HEK293 (cell line): Measurements from ENCODE around the gene KLC1.

ENCODE experiments used
- CTCF ChIA-PET: fragments of 350-600 bp; formaldehyde crosslinking; extraction: SDS; loops from one replicate; lab custom pipeline; 2021; ENCODE audit warnings: antibody characterized with exemption; lab: Yijun Ruan, JAX
- POLR2A ChIA-PET: fragments of 300-600 bp; formaldehyde crosslinking; extraction: SDS; loops from one replicate; lab custom pipeline; 2020; ENCODE audit warnings: antibody characterized with exemption, inconsistent platforms; lab: Yijun Ruan, JAX
- H3K27ac ChIP-seq: fragments of 200-500 bp; sonication (Bioruptor generic); 2 replicates; pipeline ENCODE4 v1.5.1; 2014; ENCODE audit warnings: low read depth, low read length, control low read depth, inconsistent platforms; ENCODE audit errors: extremely low read depth
- H3K36me3 ChIP-seq, 2 experiments: fragments of 200-500 bp in 1 of 2; sonication (Bioruptor generic) in 1 of 2; 1 replicate in 1 of 2; 2 replicates in 1 of 2; pipeline ENCODE4 v1.5.1; 2014 to 2017; ENCODE audit warnings: inconsistent platforms in 2 of 2, low read length in 2 of 2; ENCODE audit not compliant: control insufficient read depth in 2 of 2, insufficient read depth in 1 of 2
- H3K4me1 ChIP-seq: fragments of 200-500 bp; sonication (Bioruptor generic); 2 replicates; pipeline ENCODE4 v1.5.1; 2014; ENCODE audit warnings: mild to moderate bottlenecking, low read length, inconsistent platforms; ENCODE audit not compliant: control insufficient read depth, insufficient read depth
- H3K4me3 ChIP-seq: 2 replicates; pipeline ENCODE4 v1.5.1; 2011; ENCODE audit warnings: low read depth, mild to moderate bottlenecking, control low read depth, low read length, moderate library complexity
- H3K9me3 ChIP-seq: fragments of 200-500 bp; sonication (Bioruptor generic); 2 replicates; pipeline ENCODE4 v1.5.1; 2014; ENCODE audit warnings: low read depth, low read length, inconsistent platforms; ENCODE audit not compliant: control insufficient read depth, insufficient read depth
- IKZF3 ChIP-seq: fragments of 450-650 bp; IDR thresholded peaks from 2 replicates; pipeline ENCODE4 v1.5.0; 2018; ENCODE audit warnings: missing biosample characterization, mild to moderate bottlenecking, missing genetic modification characterization, moderate library complexity
- KLF1 ChIP-seq: fragments of 450-650 bp; formaldehyde crosslinking; IDR thresholded peaks from 2 replicates; pipeline ENCODE4 v1.5.1; 2016; ENCODE audit warnings: missing biosample characterization, missing genetic modification characterization
- MEIS1 ChIP-seq: sonication (generic); formaldehyde crosslinking; IDR thresholded peaks from 2 replicates; pipeline ENCODE4 v1.8.1; 2022; ENCODE audit warnings: missing genetic modification reagents, mild to moderate bottlenecking, borderline replicate concordance
- MYNN ChIP-seq: fragments of 450-650 bp; formaldehyde crosslinking; IDR thresholded peaks from 2 replicates; pipeline ENCODE4 v1.5.1; 2016; ENCODE audit warnings: missing biosample characterization, missing genetic modification characterization, borderline replicate concordance
- PRDM1 ChIP-seq: fragments of 450-650 bp; formaldehyde crosslinking; IDR thresholded peaks from 2 replicates; pipeline ENCODE4; 2016; ENCODE audit warnings: missing biosample characterization, missing genetic modification characterization
- SCRT1 ChIP-seq: fragments of 450-650 bp; formaldehyde crosslinking; IDR thresholded peaks from 2 replicates; pipeline ENCODE4 v1.5.1; 2016; ENCODE audit warnings: missing biosample characterization, missing genetic modification characterization, borderline replicate concordance
- ZFP3 ChIP-seq: fragments of 450-650 bp; formaldehyde crosslinking; IDR thresholded peaks from 2 replicates; pipeline ENCODE4 v1.5.1; 2016; ENCODE audit warnings: low read depth, missing biosample characterization, missing genetic modification characterization
- ZNF146 ChIP-seq: fragments of 450-650 bp; formaldehyde crosslinking; IDR thresholded peaks from 2 replicates; pipeline ENCODE4 v1.5.1; 2016; ENCODE audit warnings: missing biosample characterization, missing genetic modification characterization
- ZNF157 ChIP-seq: fragments of 450-650 bp; formaldehyde crosslinking; IDR thresholded peaks from 2 replicates; pipeline ENCODE4 v1.5.1; 2016; ENCODE audit warnings: missing biosample characterization, missing genetic modification characterization
- ZNF214 ChIP-seq: fragments of 450-650 bp; formaldehyde crosslinking; IDR thresholded peaks from 2 replicates; pipeline ENCODE4 v1.5.1; 2017; ENCODE audit warnings: missing biosample characterization, mild to moderate bottlenecking, missing genetic modification characterization, borderline replicate concordance
- ZNF311 ChIP-seq: fragments of 450-650 bp; formaldehyde crosslinking; IDR thresholded peaks from 2 replicates; pipeline ENCODE4 v1.5.1; 2017; ENCODE audit warnings: missing biosample characterization, missing genetic modification characterization, borderline replicate concordance
- ZNF555 ChIP-seq: fragments of 450-650 bp; formaldehyde crosslinking; conservative IDR thresholded peaks from 2 replicates; pipeline ENCODE4 v1.5.1; 2017; ENCODE audit warnings: missing biosample characterization, mild to moderate bottlenecking, missing genetic modification characterization, inconsistent platforms
- ZNF626 ChIP-seq: fragments of 450-650 bp; sonication (Bioruptor Pico); formaldehyde crosslinking; IDR thresholded peaks from 2 replicates; pipeline ENCODE4 v1.5.1; 2018; ENCODE audit warnings: missing biosample characterization, missing genetic modification characterization, inconsistent platforms
- ZNF654 ChIP-seq: fragments of 450-650 bp; formaldehyde crosslinking; IDR thresholded peaks from 2 replicates; pipeline ENCODE4 v1.5.1; 2016; ENCODE audit warnings: low read depth, missing biosample characterization, missing genetic modification characterization
- ZNF664 ChIP-seq: fragments of 450-650 bp; formaldehyde crosslinking; IDR thresholded peaks from 2 replicates; pipeline ENCODE4 v1.5.1; 2016; ENCODE audit warnings: missing biosample characterization, missing genetic modification characterization
- ZNF677 ChIP-seq: fragments of 450-650 bp; IDR thresholded peaks from 2 replicates; pipeline ENCODE4 v1.5.0; 2018; ENCODE audit warnings: missing biosample characterization, mild to moderate bottlenecking, missing genetic modification characterization, moderate library complexity
- TF ChIP-seq, protein P1 (sequence below): fragments of 450-650 bp; formaldehyde crosslinking; IDR thresholded peaks from 2 replicates; pipeline ENCODE4 v1.5.1; 2016; ENCODE audit warnings: missing biosample characterization, missing genetic modification characterization
- TF ChIP-seq, protein P2 (sequence below): fragments of 450-650 bp; formaldehyde crosslinking; IDR thresholded peaks from 2 replicates; pipeline ENCODE4 v1.5.1; 2016; ENCODE audit warnings: missing biosample characterization, missing genetic modification characterization
- TF ChIP-seq, protein P3 (sequence below): fragments of 450-650 bp; formaldehyde crosslinking; optimal IDR thresholded peaks from 2 replicates; pipeline ENCODE3; 2016; ENCODE audit warnings: missing biosample characterization, mild to moderate bottlenecking, missing genetic modification characterization
- TF ChIP-seq, protein P4 (sequence below): fragments of 450-650 bp; formaldehyde crosslinking; IDR thresholded peaks from 2 replicates; pipeline ENCODE4 v1.5.1; 2016; ENCODE audit warnings: missing biosample characterization, missing genetic modification characterization
- TF ChIP-seq, protein P5 (sequence below): fragments of 450-650 bp; formaldehyde crosslinking; IDR thresholded peaks from 2 replicates; pipeline ENCODE4 v1.5.1; 2016; ENCODE audit warnings: missing biosample characterization, missing genetic modification characterization

The KLC1 gene

DNA sequence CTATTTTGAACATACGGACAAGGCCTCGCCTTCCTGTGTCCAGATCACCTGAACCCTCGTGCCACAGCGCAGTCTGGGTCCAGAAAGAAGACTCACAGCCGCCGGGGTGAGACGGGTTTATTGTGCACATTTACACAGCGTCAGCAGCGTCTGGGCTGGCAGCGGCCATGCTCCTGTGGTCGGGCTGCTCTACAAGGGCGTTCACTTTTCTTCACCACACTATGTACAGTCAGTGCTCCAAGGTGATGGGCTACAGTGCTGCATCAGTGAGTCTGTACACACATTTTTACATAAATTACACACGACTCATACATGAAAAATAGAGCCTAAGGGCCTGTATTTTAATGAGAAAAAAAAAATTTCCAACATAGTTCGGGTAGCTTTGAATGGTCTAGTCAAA, 104.6 kb downstream of the KLC1 start:
- H3K36me3 ChIP-seq, result peaks cover 0 to 90% of the 10 kb centered on the region in 2 experiments; a peak in 2 of 3 replicates
- H3K4me1 ChIP-seq, result no peaks in the 10 kb centered on the region
- no peak overlapping the region for H3K4me3 ChIP-seq
- H3K27ac ChIP-seq, result no peak overlapping the region
- TF ChIP-seq, protein P1, sequence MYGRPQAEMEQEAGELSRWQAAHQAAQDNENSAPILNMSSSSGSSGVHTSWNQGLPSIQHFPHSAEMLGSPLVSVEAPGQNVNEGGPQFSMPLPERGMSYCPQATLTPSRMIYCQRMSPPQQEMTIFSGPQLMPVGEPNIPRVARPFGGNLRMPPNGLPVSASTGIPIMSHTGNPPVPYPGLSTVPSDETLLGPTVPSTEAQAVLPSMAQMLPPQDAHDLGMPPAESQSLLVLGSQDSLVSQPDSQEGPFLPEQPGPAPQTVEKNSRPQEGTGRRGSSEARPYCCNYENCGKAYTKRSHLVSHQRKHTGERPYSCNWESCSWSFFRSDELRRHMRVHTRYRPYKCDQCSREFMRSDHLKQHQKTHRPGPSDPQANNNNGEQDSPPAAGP (tag by site-specific recombination), result no peak
- TF ChIP-seq ZNF664 (tag by site-specific recombination), result no peak
- POLR2A ChIA-PET, result no interaction called here
- CTCF ChIA-PET, result no interaction called here
- H3K9me3 ChIP-seq, result no peaks in the 10 kb centered on the region

DNA sequence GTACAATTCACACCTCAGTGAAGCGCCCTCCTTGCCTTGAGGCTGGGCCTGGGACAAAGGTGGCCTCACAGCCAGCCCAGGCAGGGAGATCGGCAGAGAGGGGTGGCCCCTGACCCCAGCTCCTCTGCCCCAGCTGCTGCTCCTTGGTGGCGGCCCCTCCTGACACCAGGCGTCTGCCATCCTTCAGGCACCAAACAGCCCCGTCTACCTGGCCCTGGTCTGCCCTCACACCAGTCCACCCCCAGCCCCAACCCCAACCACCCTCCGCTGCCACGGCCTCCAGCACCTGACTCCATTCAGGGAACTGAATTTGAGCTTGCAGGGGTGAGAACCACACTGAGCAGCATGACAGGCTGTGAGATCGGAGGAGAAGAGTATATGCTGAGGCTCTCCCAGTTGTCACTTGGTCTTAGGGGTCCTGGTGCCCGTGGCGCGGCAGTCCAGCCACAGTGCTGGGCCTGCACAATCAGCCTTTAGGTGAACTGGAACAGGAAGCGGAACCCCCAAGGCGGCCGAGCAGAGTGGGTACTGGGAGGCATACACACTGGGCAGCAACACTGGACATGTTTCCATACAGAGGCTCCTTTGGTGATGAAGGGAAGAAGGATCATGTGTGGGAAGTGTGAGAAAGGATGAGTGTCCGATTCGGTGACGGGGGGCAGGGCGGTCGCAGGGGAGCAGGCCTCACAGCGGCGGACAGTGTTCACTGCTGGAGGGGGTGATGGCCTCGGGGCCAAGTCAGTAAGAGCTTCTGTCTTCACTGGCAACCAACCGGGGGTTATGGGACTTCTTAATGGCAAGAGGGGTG, 105.3 kb downstream of the KLC1 start:
- Histone ChIP-seq H3K9me3 (no peaks in the 10 kb centered on the region), H3K36me3 (peaks cover 0 to 90% of the 10 kb centered on the region in 2 experiments; a peak in 2 of 3 replicates), H3K27ac (no peak overlapping the region), H3K4me3 (no peak overlapping the region), H3K4me1 (no peaks in the 10 kb centered on the region)
- ChIA-PET POLR2A (interaction anchor here (0.7 to 0.8 kb wide), 2 partner anchors 10 to 12 kb away, joined by 3 to 6 read pairs; no protein-coding TSS in a partner anchor), CTCF (no interaction called here)
- TF ChIP-seq ZNF146 (no peak), ZNF555 (no peak), IKZF3 (tag by site-specific recombination) (no peak), ZNF677 (tag by site-specific recombination) (no peak), ZNF311 (no peak), KLF1 (no peak), ZNF214 (tag by site-specific recombination) (no peak)
- TF ChIP-seq, protein P2, sequence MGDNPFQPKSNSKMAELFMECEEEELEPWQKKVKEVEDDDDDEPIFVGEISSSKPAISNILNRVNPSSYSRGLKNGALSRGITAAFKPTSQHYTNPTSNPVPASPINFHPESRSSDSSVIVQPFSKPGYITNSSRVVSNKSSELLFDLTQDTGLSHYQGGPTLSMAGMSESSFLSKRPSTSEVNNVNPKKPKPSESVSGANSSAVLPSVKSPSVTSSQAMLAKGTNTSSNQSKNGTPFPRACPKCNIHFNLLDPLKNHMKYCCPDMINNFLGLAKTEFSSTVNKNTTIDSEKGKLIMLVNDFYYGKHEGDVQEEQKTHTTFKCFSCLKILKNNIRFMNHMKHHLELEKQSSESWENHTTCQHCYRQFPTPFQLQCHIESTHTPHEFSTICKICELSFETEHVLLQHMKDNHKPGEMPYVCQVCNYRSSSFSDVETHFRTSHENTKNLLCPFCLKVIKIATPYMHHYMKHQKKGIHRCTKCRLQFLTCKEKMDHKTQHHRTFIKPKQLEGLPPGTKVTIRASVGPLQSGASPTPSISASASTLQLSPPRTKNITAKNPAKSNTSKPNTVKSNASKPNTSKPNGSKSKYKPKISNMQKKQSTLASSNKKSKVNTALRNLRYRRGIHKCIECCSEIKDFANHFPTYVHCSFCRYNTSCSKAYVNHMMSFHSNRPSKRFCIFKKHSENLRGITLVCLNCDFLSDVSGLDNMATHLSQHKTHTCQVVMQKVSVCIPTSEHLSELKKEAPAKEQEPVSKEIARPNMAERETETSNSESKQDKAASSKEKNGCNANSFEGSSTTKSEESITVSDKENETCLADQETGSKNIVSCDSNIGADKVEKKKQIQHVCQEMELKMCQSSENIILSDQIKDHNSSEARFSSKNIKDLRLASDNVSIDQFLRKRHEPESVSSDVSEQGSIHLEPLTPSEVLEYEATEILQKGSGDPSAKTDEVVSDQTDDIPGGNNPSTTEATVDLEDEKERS (tag by site-specific recombination), result no peak
- TF ChIP-seq, protein P3, sequence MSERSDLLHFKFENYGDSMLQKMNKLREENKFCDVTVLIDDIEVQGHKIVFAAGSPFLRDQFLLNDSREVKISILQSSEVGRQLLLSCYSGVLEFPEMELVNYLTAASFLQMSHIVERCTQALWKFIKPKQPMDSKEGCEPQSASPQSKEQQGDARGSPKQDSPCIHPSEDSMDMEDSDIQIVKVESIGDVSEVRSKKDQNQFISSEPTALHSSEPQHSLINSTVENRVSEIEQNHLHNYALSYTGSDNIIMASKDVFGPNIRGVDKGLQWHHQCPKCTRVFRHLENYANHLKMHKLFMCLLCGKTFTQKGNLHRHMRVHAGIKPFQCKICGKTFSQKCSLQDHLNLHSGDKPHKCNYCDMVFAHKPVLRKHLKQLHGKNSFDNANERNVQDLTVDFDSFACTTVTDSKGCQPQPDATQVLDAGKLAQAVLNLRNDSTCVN (tag by site-specific recombination), result no peak
- TF ChIP-seq, protein P4, sequence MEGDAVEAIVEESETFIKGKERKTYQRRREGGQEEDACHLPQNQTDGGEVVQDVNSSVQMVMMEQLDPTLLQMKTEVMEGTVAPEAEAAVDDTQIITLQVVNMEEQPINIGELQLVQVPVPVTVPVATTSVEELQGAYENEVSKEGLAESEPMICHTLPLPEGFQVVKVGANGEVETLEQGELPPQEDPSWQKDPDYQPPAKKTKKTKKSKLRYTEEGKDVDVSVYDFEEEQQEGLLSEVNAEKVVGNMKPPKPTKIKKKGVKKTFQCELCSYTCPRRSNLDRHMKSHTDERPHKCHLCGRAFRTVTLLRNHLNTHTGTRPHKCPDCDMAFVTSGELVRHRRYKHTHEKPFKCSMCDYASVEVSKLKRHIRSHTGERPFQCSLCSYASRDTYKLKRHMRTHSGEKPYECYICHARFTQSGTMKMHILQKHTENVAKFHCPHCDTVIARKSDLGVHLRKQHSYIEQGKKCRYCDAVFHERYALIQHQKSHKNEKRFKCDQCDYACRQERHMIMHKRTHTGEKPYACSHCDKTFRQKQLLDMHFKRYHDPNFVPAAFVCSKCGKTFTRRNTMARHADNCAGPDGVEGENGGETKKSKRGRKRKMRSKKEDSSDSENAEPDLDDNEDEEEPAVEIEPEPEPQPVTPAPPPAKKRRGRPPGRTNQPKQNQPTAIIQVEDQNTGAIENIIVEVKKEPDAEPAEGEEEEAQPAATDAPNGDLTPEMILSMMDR (tag by site-specific recombination), result no peak

DNA sequence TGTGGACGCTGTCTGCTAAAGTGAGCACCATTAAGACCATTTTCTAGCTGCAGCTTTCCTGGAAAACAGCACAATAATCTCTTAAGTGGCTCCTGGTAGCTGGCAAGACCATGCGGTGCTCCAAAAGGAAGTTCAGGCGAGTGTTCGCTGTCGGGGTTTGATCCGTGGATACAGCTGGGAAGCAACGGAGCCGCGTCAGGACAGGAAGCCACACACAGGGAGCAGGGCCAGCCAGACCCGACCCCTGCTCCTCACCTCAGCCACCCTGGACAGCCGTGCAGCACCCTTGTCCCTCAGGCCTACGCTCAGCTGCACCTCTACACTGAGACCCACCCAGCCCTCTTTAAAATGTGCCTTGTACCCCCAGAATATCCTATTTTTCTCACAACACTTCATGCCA, 106.0 kb downstream of the KLC1 start:
- ChIA-PET CTCF (no interaction called here), POLR2A (interaction anchor here (0.8 kb wide), 1 partner anchor 13 kb away, joined by 6 read pairs; no protein-coding TSS in a partner anchor)
- no peak overlapping the region for H3K27ac ChIP-seq
- no peaks in the 10 kb centered on the region for H3K4me1 ChIP-seq
- no peak overlapping the region for H3K4me3 ChIP-seq
- no peaks in the 10 kb centered on the region for H3K9me3 ChIP-seq
- H3K36me3 ChIP-seq, result peaks cover 0 to 90% of the 10 kb centered on the region in 2 experiments; a peak in 2 of 3 replicates
- TF ChIP-seq ZFP3 (tag by site-specific recombination), result no peak
- no peak for TF ChIP-seq PRDM1
- no peak for TF ChIP-seq ZNF157 (tag by site-specific recombination)
- no peak for TF ChIP-seq ZNF626 (tag by site-specific recombination)
- TF ChIP-seq SCRT1 (tag by site-specific recombination), result no peak
- TF ChIP-seq ZNF654 (tag by site-specific recombination), result no peak
- no peak for TF ChIP-seq KLF1
- TF ChIP-seq, protein P5, sequence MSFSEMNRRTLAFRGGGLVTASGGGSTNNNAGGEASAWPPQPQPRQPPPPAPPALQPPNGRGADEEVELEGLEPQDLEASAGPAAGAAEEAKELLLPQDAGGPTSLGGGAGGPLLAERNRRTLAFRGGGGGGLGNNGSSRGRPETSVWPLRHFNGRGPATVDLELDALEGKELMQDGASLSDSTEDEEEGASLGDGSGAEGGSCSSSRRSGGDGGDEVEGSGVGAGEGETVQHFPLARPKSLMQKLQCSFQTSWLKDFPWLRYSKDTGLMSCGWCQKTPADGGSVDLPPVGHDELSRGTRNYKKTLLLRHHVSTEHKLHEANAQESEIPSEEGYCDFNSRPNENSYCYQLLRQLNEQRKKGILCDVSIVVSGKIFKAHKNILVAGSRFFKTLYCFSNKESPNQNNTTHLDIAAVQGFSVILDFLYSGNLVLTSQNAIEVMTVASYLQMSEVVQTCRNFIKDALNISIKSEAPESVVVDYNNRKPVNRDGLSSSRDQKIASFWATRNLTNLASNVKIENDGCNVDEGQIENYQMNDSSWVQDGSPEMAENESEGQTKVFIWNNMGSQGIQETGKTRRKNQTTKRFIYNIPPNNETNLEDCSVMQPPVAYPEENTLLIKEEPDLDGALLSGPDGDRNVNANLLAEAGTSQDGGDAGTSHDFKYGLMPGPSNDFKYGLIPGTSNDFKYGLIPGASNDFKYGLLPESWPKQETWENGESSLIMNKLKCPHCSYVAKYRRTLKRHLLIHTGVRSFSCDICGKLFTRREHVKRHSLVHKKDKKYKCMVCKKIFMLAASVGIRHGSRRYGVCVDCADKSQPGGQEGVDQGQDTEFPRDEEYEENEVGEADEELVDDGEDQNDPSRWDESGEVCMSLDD (tag by site-specific recombination), result no peak
- TF ChIP-seq MYNN (tag by site-specific recombination), result no peak
- no peak for TF ChIP-seq MEIS1 (CRISPR knock-in tag)
